Ecto neural progenitor cell (in vitro differentiated cells): ENCODE data around the gene CDADC1.
"Not testable (repeated sequence)": the region's sequence is repeated elsewhere in the genome, so short reads cannot be mapped to it uniquely, and the experiment has no call there.

ENCODE experiments used
- DNase-seq: peaks from one replicate; pipeline ENCODE4 v3.0.0-alpha.2; 2018; ENCODE audit warnings: low spot score

Gene CDADC1

DNA sequence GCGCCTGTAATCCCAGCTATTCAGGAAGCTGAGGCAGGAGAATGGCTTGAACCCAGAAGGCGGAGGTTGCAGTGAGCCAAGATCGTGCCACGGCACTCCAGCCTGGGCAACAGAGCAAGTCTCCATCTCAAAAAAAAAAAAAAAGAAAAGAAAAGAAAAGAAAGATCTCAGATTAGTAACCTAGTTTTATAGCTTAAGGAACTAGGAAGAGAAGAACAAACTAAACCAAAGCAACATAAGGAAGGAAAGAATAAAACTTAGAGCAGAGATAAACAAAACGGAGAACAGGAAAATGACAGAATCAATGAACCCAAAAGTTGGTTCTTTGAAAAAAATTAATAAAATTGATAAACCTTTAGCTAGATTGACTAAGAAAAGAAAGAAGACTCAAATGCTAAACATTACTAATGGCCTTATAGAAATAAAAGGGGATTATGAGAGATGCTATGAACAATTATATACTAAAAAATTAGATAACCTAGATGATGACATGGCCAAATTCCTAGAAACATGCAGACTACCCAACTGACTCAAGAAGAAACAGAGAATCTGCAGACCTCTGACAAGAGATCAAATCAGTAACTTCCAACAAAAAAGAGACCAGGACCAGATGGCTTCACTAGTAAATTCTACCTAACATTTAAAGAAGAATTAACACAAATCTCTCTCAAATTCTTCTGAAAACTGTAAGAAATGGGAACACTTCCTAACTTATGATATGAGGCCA, 68.2 kb downstream of the CDADC1 start:
- DNase-seq: no peak

DNA sequence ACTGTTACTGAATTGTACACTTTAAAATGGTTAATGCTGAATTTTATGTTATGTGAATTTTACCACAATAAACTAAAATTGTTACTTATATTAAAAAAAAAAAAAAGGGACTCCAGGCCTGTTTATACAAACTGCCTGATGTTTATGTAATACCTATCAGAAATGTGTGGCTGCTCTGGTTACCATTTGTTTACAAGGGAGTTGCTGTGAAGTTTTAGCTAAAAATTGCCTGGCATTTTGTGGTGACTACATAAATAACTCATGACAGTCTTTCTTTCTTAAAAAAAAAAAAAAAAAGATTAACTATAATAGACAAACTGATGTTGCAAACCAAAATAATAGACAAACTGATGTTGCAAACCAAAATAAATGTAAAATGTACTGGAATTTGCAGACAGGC, 71.8 kb downstream of the CDADC1 start:
- DNase-seq: no peak

- DNase-seq: no peak
Measured at GRCh38 chr13:49319951-49320350, 72.2 kb downstream of the CDADC1 start.

GRCh38 chr13:49320975-49321374, 73.2 kb downstream of the CDADC1 start:
- no peak for DNase-seq

DNA sequence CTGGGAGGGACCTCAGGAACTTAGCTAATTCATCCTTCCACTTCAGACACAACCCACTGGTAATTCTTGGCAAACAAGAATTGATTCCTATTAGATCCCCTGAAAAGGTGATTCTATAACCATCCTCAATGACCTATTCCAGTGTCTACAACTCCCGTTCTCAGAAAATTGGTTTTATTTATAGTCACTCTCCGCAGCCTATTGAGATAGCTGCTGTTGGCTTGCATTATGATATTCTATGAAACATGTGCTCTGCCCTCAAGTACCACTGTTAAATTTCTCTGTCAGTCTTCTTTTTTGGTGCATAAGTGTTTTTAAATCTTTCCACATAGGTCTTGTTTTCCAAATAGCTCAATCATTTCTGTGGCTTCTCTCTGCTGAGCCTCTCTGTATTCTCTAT, 75.0 kb downstream of the CDADC1 start:
- no peak for DNase-seq

- DNase-seq: no peak
Measured at GRCh38 chr13:49323344-49323743, 75.6 kb downstream of the CDADC1 start.

GRCh38 chr13:49326222-49326917, 78.6 kb downstream of the CDADC1 start:
- no peak for DNase-seq

DNA sequence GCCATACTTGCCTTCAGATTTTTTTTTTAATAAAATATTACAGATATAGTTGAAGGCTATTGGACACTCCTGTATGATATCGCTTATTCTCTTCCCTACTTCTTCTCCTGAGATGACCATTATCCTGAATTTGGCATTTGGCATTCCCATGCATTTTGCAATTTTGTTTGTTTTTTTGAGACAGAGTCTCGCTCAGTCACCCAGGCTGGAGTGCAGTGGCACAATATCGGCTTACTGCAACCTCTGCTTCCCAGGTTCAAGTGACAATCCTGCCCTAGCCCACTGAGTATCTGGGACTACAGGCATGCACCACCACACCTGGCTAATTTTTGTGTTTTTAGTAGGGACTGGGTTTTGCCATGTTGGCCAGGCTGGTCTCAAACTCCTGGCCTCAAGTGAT, 79.4 kb downstream of the CDADC1 start:
- not testable (repeated sequence) for DNase-seq

- no peak for DNase-seq
Measured at GRCh38 chr13:49329831-49330545, 82.3 kb downstream of the CDADC1 start.

GRCh38 chr13:49330546-49330864, 82.8 kb downstream of the CDADC1 start:
- DNase-seq: no peak

GRCh38 chr13:49336655-49337054, 88.9 kb downstream of the CDADC1 start:
- no peak for DNase-seq

DNA sequence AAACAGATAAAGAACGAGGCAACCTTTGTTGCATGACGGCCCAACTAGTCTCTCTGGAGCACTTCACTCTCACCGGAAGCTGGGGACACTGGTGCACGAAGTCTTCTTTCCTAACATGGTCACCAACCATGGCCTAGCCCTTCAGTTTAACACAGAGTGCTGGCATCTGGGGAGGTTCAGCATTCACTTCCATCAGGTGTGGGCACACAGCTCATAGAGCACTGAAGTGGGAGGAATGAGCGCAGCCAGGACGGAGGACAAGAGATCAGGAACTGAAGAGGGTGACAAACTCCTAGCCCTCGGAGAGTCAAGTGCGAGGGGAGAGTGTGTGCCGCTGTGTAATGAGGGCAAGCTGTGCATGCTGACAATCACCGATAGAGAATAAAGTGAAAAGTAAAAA, 92.4 kb downstream of the CDADC1 start:
- no peak for DNase-seq

DNA sequence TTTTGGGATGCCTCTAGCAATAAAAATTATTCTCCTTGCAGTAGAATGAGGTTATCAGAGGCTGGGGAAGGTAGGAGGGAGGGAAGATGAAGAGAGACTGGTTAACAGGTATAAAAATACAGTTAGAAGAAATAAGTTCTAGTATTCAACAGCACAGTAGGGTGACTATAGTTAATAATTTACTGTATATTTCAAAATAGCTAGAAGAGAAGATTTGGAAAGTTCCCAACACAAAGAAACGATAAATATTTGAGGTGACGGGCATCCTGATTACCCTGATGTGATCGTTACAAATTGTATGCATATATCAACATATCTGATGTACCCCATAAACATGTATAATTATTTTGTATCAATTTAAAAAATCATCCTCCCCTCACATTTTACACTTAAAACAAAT, 93.8 kb downstream of the CDADC1 start:
- DNase-seq: no peak

DNA sequence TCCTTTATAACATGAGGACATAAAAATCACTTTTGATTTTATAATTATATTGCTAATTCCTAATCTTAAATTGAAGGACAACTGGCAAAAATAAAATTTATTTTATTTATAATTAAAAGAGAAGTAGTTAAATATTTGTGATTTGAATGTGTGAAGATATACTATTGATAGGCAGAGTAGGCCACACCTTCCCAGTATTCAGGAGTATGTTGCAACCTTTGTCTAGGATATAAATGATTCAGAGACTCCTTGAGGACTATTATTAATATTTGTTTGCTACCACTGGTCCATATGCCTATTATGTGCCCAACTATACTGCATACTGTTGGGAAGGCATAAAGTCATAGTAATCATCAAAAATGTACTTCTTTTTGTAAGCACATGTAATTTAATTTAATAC, 94.2 kb downstream of the CDADC1 start:
- no peak for DNase-seq

DNA sequence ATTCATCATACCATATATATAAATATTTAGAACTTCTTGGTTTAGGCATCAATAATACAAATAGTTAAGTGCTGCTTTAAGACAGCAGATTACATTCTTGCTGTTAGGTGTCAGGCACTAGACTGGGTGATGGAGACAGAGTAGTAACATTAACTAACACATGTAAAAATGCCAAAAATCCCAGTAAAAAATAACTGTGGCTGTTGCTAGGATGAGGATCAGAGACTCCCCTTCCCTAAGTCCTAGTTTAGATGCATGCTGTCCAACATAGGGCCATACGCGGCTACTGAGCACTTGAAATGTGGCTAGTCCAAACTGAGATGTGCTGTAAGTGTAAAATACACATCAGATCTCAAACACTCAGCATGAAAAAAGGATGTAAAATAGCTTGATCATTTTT, 94.7 kb downstream of the CDADC1 start:
- no peak for DNase-seq
